Stomach (tissue), 4 donors: ENCODE data around the gene SLC22A4.

Experiments
- CTCF ChIP-seq, 7 experiments: fragments of 450-650 bp in 4 of 7; fragments of 200-600 bp in 3 of 7; sonication (generic) in 3 of 7; IDR thresholded peaks; one replicate each; pipeline ENCODE4 v1.5.1; 2016 to 2019; ENCODE audit warnings: antibody characterized with exemption in 7 of 7, control low read depth in 2 of 7, mild to moderate bottlenecking in 1 of 7
- POLR2AphosphoS5 ChIP-seq, 3 donors: sonication (generic); formaldehyde crosslinking; IDR thresholded peaks; one replicate each; pipeline ENCODE4 v1.6.1; 2016; ENCODE audit warnings: antibody characterized with exemption in 3 of 3

- no peak for TF ChIP-seq CTCF (IDR thresholded peaks at IDR 0.05)
- no peak for TF ChIP-seq POLR2AphosphoS5 (IDR thresholded peaks at IDR 0.05)
Observed at GRCh38 chr5:132344775-132345514, 50.8 kb downstream of the SLC22A4 start.
